Neuronal stem cell (in vitro differentiated cells): ENCODE data around the gene IRF2.
A peak's percentile ranks its signal among the peaks of the same experiment; 100 is the strongest.

Source experiments
- DNase-seq: peaks from one replicate; pipeline ENCODE4 v3.0.0-alpha.2; 2013; ENCODE audit warnings: low spot score
- H2AFZ ChIP-seq: one replicate; pipeline ENCODE4 v1.6.1; 2013; ENCODE audit warnings: mild to moderate bottlenecking, low read length, inconsistent platforms
- H2AK5ac ChIP-seq: 2 replicates; pipeline ENCODE4 v1.6.1; 2013; ENCODE audit warnings: low read depth, mild to moderate bottlenecking, inconsistent platforms, low read length, moderate library complexity, mixed read lengths
- H2BK120ac ChIP-seq: 2 replicates; pipeline ENCODE4 v1.6.1; 2013; ENCODE audit warnings: low read depth, mild to moderate bottlenecking, inconsistent platforms, low read length, moderate library complexity, mixed read lengths
- H2BK12ac ChIP-seq: one replicate; pipeline ENCODE4 v1.6.1; 2013; ENCODE audit warnings: low read length, inconsistent platforms
- H2BK15ac ChIP-seq: 2 replicates; pipeline ENCODE4 v1.6.1; 2013; ENCODE audit warnings: mild to moderate bottlenecking, low read length, inconsistent platforms, mixed read lengths
- H2BK5ac ChIP-seq: one replicate; pipeline ENCODE4 v1.6.1; 2013; ENCODE audit warnings: inconsistent platforms, mild to moderate bottlenecking, low read length, moderate library complexity
- H3K14ac ChIP-seq: one replicate; pipeline ENCODE4 v1.6.1; 2013; ENCODE audit warnings: low read length, inconsistent platforms
- H3K18ac ChIP-seq: 2 replicates; pipeline ENCODE4 v1.6.1; 2013; ENCODE audit warnings: low read length, inconsistent platforms
- H3K23ac ChIP-seq: 2 replicates; pipeline ENCODE4 v1.6.1; 2013; ENCODE audit warnings: low read depth, mild to moderate bottlenecking, mixed read lengths, low read length, inconsistent platforms; ENCODE audit not compliant: poor library complexity
- H3K27ac ChIP-seq: replicated peaks from 3 replicates; pipeline ENCODE4 v1.5.1; 2013; ENCODE audit warnings: low read length, inconsistent platforms
- H3K27me3 ChIP-seq, 3 experiments: 2 replicates each; pipeline ENCODE4 v1.6.1; 2013; ENCODE audit warnings: low read length in 3 of 3, mild to moderate bottlenecking in 2 of 3, inconsistent platforms in 1 of 3, low read depth in 1 of 3, mixed read lengths in 1 of 3, moderate library complexity in 1 of 3; ENCODE audit not compliant: control insufficient read depth in 3 of 3, insufficient read depth in 3 of 3
- H3K36me3 ChIP-seq, 2 donors: replicated peaks in 1 of 2; 2 replicates each; pipeline ENCODE4 v1.6.1; 2013; ENCODE audit warnings: low read length in 2 of 2; ENCODE audit not compliant: control insufficient read depth in 2 of 2, insufficient read depth in 2 of 2
- H3K4ac ChIP-seq: 2 replicates; pipeline ENCODE4 v1.6.1; 2013; ENCODE audit warnings: inconsistent platforms, mild to moderate bottlenecking, low read length, moderate library complexity
- H3K4me1 ChIP-seq, 2 donors: 1 replicate in 1 of 2; 2 replicates in 1 of 2; pipeline ENCODE4 v1.6.1; 2013; ENCODE audit warnings: low read length in 2 of 2, low read depth in 1 of 2; ENCODE audit not compliant: control insufficient read depth in 2 of 2, insufficient read depth in 1 of 2
- H3K4me2 ChIP-seq: one replicate; pipeline ENCODE4 v1.6.1; 2013; ENCODE audit warnings: mild to moderate bottlenecking, low read length, inconsistent platforms; ENCODE audit not compliant: insufficient read depth, poor library complexity, severe bottlenecking
- H3K4me3 ChIP-seq, 2 donors: 2 replicates each; pipeline ENCODE4 v1.5.1; 2013; ENCODE audit warnings: low read length in 2 of 2, mild to moderate bottlenecking in 2 of 2, inconsistent platforms in 1 of 2, moderate library complexity in 1 of 2
- H3K79me1 ChIP-seq: one replicate; pipeline ENCODE4 v1.6.1; 2013; ENCODE audit warnings: low read depth, mild to moderate bottlenecking, inconsistent platforms, low read length, moderate library complexity
- H3K9ac ChIP-seq: one replicate; pipeline ENCODE4 v1.6.1; 2013; ENCODE audit warnings: mild to moderate bottlenecking, low read depth, low read length, inconsistent platforms; ENCODE audit not compliant: poor library complexity
- H3K9me3 ChIP-seq, 2 donors: replicated peaks in 1 of 2; 2 replicates each; pipeline versions ENCODE3 to v1.6.1; 2013; ENCODE audit warnings: low read length in 2 of 2, mild to moderate bottlenecking in 2 of 2, inconsistent platforms in 1 of 2, low read depth in 1 of 2, mixed read lengths in 1 of 2, moderate library complexity in 1 of 2; ENCODE audit not compliant: control insufficient read depth in 2 of 2, insufficient read depth in 1 of 2
- H4K8ac ChIP-seq: one replicate; pipeline ENCODE4 v1.6.1; 2013; ENCODE audit warnings: low read depth, mild to moderate bottlenecking, inconsistent platforms, low read length, moderate library complexity
- H4K91ac ChIP-seq: one replicate; pipeline ENCODE4 v1.6.1; 2013; ENCODE audit warnings: low read length, low read depth, mild to moderate bottlenecking, inconsistent platforms; ENCODE audit not compliant: poor library complexity
- WGBS, 2 donors: extraction: QIAGEN DNeasy Blood & Tissue Kit; methylation state at CpG; one replicate each; pipeline ENCODE4 v1.1.7; 2013; ENCODE audit warnings: missing lambda C conversion rate in 2 of 2, mixed read lengths in 1 of 2; ENCODE audit not compliant: insufficient read length in 2 of 2, insufficient replicate concordance in 1 of 2; ENCODE audit errors: extremely low coverage in 2 of 2; 5-methylcytosine and 5-hydroxymethylcytosine counted together

The IRF2 gene

GRCh38 chr4:184350964-184351363, 123.4 kb downstream of the IRF2 start:
- peaks cover 16 to 23% of the 10 kb centered on the region in 2 donors for H3K4me1 ChIP-seq
- no CpG with 5 or more reads among the region's 5 CpGs for WGBS, 2 donors

DNA sequence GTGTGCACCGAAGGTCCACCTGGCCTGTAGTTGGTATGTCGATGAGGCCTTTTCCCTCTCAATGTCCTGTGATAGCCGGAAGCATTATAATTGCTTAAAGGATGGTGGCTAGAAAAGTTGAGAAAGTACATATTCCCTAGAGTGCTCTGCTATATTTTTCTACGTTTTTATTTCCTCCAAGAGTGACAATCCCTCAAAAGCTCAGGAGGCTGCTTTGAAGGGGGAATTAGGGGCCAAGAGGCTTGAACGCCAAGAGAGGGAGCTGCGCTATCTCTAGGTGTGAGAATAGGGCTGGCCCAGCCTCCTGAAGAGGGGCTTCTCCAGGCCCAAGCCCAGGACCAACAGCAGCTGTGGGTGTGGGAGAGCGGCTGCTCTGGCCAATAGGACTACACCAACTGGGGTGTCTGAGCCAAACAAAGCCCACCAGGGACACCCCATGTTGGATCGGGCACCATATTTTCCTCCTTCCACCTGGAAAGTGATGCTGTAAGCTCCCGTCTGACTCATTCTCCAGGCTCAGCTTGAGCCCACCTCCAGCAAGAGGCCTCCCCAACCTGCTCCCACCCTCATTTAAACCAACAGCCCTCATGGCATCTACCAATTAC, 124.0 kb downstream of the IRF2 start:
- no peak overlapping the region for H4K91ac ChIP-seq
- no peak for DNase-seq
- H2BK12ac ChIP-seq: no peak overlapping the region
- H3K4me3 ChIP-seq: no peak overlapping the region
- H2BK5ac ChIP-seq: no peak overlapping the region
- no peak overlapping the region for H3K4me2 ChIP-seq
- no peaks in the 10 kb centered on the region for H3K36me3 ChIP-seq
- no peak overlapping the region for H3K9ac ChIP-seq
- peak overlapping the region; percentile 100 for H2BK15ac ChIP-seq
- H3K18ac ChIP-seq: peak overlapping the region; percentile 67
- H3K27ac ChIP-seq: no peak overlapping the region
- H4K8ac ChIP-seq: no peak overlapping the region
- H2BK120ac ChIP-seq: no peak overlapping the region
- peak overlapping the region; percentile 90 for H2AK5ac ChIP-seq
- peaks cover 16 to 28% of the 10 kb centered on the region in 2 donors for H3K4me1 ChIP-seq
- no peaks in the 10 kb centered on the region for H3K9me3 ChIP-seq
- no peaks in the 10 kb centered on the region for H3K79me1 ChIP-seq
- H3K14ac ChIP-seq: no peak overlapping the region
- H3K4ac ChIP-seq: no peak overlapping the region
- no CpG with 5 or more reads among the region's 9 CpGs for WGBS, 2 donors
- no peak overlapping the region for H3K23ac ChIP-seq
- H2AFZ ChIP-seq: no peak overlapping the region
- no peaks in the 10 kb centered on the region for H3K27me3 ChIP-seq

More at GRCh38 chr4:184350964-184351363, 123.4 kb downstream of the IRF2 start:
- Histone ChIP-seq H4K8ac (no peak overlapping the region), H3K27me3 (no peaks in the 10 kb centered on the region), H3K4me3 (no peak overlapping the region), H3K23ac (no peak overlapping the region), H3K9ac (no peak overlapping the region), H2BK120ac (no peak overlapping the region), H2BK15ac (no peak overlapping the region), H2AK5ac (no peak overlapping the region), H3K18ac (no peak overlapping the region), H2BK12ac (no peak overlapping the region), H3K4me2 (no peak overlapping the region), H2AFZ (no peak overlapping the region), H2BK5ac (no peak overlapping the region), H3K9me3 (no peaks in the 10 kb centered on the region), H4K91ac (no peak overlapping the region), H3K36me3 (no peaks in the 10 kb centered on the region), H3K27ac (no peak overlapping the region), H3K4ac (no peak overlapping the region), H3K79me1 (no peaks in the 10 kb centered on the region), H3K14ac (no peak overlapping the region)
- no peak for DNase-seq

DNA sequence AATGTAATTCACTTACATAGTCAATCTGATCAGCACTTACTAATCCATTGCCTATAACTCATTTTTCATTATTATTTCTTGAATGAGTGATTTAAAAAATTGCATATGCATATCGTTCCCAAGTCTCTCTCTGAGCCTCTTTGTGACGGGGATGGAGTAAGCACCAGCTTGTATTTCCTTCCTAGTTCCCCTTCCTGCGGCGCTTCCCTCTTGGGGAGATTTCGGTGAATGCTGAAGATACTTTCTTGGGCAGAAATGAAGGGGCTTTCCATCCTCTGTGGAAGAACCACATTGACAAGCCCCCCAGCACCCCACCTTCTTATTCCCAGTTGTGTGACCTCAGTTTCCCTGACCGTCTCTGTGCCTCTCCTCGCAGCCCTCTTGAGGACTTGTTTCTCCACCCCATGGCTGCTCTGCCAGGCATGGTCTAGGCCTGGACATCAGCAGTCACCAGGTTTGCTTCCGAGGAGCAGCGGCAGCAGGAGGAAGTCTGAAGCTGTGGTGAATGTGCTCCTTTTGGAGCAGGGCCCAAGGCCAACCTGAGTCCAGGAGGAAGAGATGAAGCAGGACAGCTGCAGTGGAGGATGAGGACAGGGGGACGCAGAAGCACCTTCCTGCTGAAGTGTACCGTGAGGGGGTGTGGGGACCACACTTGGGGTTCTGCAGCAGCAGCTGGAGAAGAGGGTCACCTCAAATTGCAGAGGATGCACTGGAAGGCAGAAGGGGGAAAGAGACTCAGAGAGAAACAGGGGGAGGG, 124.9 kb downstream of the IRF2 start:
- no CpG with 5 or more reads among the region's 11 CpGs for WGBS, 2 donors
- Histone ChIP-seq H3K23ac (peak overlapping the region; percentile 59), H3K4me1 (peaks cover 16 to 23% of the 10 kb centered on the region in 2 donors), H2AFZ (peak overlapping the region; percentile 19), H3K36me3 (no peaks in the 10 kb centered on the region), H2BK5ac (no peak overlapping the region), H3K27me3 (no peaks in the 10 kb centered on the region), H4K8ac (no peak overlapping the region), H2BK120ac (no peak overlapping the region), H3K18ac (peak overlapping the region; percentile 70), H3K9me3 (no peaks in the 10 kb centered on the region), H2AK5ac (peak overlapping the region; percentile 67), H2BK12ac (no peak overlapping the region), H3K14ac (peak overlapping the region; percentile 92), H3K9ac (no peak overlapping the region), H3K4me2 (no peak overlapping the region), H3K4ac (peak overlapping the region; percentile 90), H3K4me3 (peak overlapping the region in 1 of 2 donors; percentile 4), H2BK15ac (peak overlapping the region; percentile 100), H3K79me1 (no peaks in the 10 kb centered on the region), H3K27ac (no peak overlapping the region), H4K91ac (no peak overlapping the region)
- no peak for DNase-seq
